H1 (cell line): ENCODE results near the gene MSI2. TPM values are rescaled to one million over a fixed set of nuclear protein-coding genes. Genes with fewer than 3 reads are reported as not detected.
A peak's percentile ranks its signal among the peaks of the same experiment; 100 is the strongest.

Experiments used
- CTCF ChIA-PET: fragments of 300-600 bp; sonication (Branson Sonifier 250); formaldehyde crosslinking; loops from one replicate; lab custom pipeline; 2021; ENCODE audit not compliant: partially characterized antibody; lab: Charles Lee
- POLR2A ChIA-PET: fragments of 300-600 bp; sonication (Branson Sonifier 250); formaldehyde crosslinking; loops from one replicate; lab custom pipeline; 2021; ENCODE audit warnings: inconsistent platforms; ENCODE audit not compliant: partially characterized antibody; lab: Charles Lee
- DNase-seq, 2 experiments: peaks; one replicate each; pipeline versions ENCODE4 v3.0.0 to v3.0.0-alpha.2; 2010 to 2022; ENCODE audit warnings: low spot score in 2 of 2, low read depth in 1 of 2, mixed read lengths in 1 of 2
- FAIRE-seq: peaks from 2 replicates; lab custom pipeline; 2011; peaks lifted over from hg19 to GRCh38; lab: Jason Lieb, UNC
- H2AFZ ChIP-seq: 2 replicates; pipeline ENCODE4 v1.8.1; 2012; ENCODE audit warnings: low read length, inconsistent platforms
- H2AK5ac ChIP-seq: 2 replicates; pipeline ENCODE4 v1.6.1; 2013; ENCODE audit warnings: low read depth, low read length
- H2BK120ac ChIP-seq: replicated peaks from 2 replicates; pipeline ENCODE3; 2013; ENCODE audit warnings: low read depth, low read length, inconsistent platforms
- H2BK12ac ChIP-seq: 2 replicates; pipeline ENCODE4 v1.6.1; 2013; ENCODE audit warnings: low read depth, low read length
- H2BK15ac ChIP-seq: 2 replicates; pipeline ENCODE4 v1.6.1; 2013; ENCODE audit warnings: low read length
- H2BK20ac ChIP-seq: 2 replicates; pipeline ENCODE4 v1.6.1; 2013; ENCODE audit warnings: low read length
- H2BK5ac ChIP-seq: 2 replicates; pipeline ENCODE4 v1.6.1; 2013; ENCODE audit warnings: low read depth, low read length
- H3K14ac ChIP-seq: 2 replicates; pipeline ENCODE4 v1.6.1; 2013; ENCODE audit warnings: inconsistent platforms; ENCODE audit not compliant: insufficient read length
- H3K18ac ChIP-seq: 2 replicates; pipeline ENCODE4 v1.6.1; 2013; ENCODE audit warnings: low read length; ENCODE audit errors: extremely low read depth
- H3K23ac ChIP-seq: 2 replicates; pipeline ENCODE4 v1.6.1; 2013; ENCODE audit warnings: inconsistent platforms; ENCODE audit not compliant: insufficient read length
- H3K23me2 ChIP-seq: 2 replicates; pipeline ENCODE4 v1.6.1; 2013; ENCODE audit warnings: low read depth, low read length
- H3K27ac ChIP-seq: 2 replicates; pipeline ENCODE4 v1.6.1; 2011; ENCODE audit warnings: low read depth, low read length, inconsistent platforms
- H3K27me3 ChIP-seq, 4 experiments: replicated peaks in 1 of 4; 1 replicate in 1 of 4; 2 replicates in 3 of 4; pipeline versions ENCODE4 v1.6.1 to v1.8.1; 2011 to 2013; ENCODE audit warnings: low read length in 3 of 4, mild to moderate bottlenecking in 3 of 4, inconsistent platforms in 2 of 4, mixed read lengths in 2 of 4, moderate library complexity in 1 of 4; ENCODE audit not compliant: control insufficient read depth in 3 of 4, insufficient read depth in 3 of 4; ENCODE audit errors: extremely low read depth in 1 of 4
- H3K36me3 ChIP-seq, 4 experiments: 2 replicates each; pipeline versions ENCODE4 v1.6.1 to v1.8.1; 2011 to 2013; ENCODE audit warnings: mild to moderate bottlenecking in 4 of 4, low read length in 3 of 4, moderate library complexity in 2 of 4, control low read depth in 1 of 4, inconsistent platforms in 1 of 4; ENCODE audit not compliant: insufficient read depth in 4 of 4, control insufficient read depth in 2 of 4
- H3K4ac ChIP-seq: replicated peaks from 2 replicates; pipeline ENCODE3; 2013; ENCODE audit warnings: low read length, low read depth, mixed read lengths, inconsistent platforms; ENCODE audit not compliant: insufficient read length
- H3K4me1 ChIP-seq, 4 experiments: replicated peaks in 1 of 4; 1 replicate in 1 of 4; 2 replicates in 3 of 4; pipeline versions ENCODE4 v1.6.1 to v1.8.1; 2011 to 2013; ENCODE audit warnings: low read length in 3 of 4, inconsistent platforms in 2 of 4, mixed read lengths in 1 of 4; ENCODE audit not compliant: insufficient read depth in 4 of 4, control insufficient read depth in 3 of 4
- H3K4me2 ChIP-seq, 2 experiments: 2 replicates each; pipeline versions ENCODE4 v1.6.1 to v1.8.1; 2011 to 2013; ENCODE audit warnings: low read depth in 2 of 2, low read length in 2 of 2, control low read depth in 1 of 2, inconsistent platforms in 1 of 2, mild to moderate bottlenecking in 1 of 2; ENCODE audit not compliant: insufficient read depth in 1 of 2
- H3K4me3 ChIP-seq, 4 experiments: fragments of 200-600, 300-600 bp in 1 of 4; sonication (generic), shearing (Covaris generic), sonication (Bioruptor Twin) in 1 of 4; 2 replicates each; pipeline versions ENCODE4 v1.5.1 to v1.8.1; 2011 to 2016; ENCODE audit warnings: low read length in 4 of 4, low read depth in 3 of 4, control low read depth in 2 of 4, inconsistent platforms in 2 of 4, mild to moderate bottlenecking in 2 of 4, mixed read lengths in 1 of 4, moderate library complexity in 1 of 4; ENCODE audit not compliant: insufficient read depth in 2 of 4; ENCODE audit errors: extremely low read depth in 1 of 4
- H3K56ac ChIP-seq: replicated peaks from 2 replicates; pipeline ENCODE3; 2013; ENCODE audit warnings: low read depth, mild to moderate bottlenecking, mixed read lengths, low read length, inconsistent platforms; ENCODE audit not compliant: insufficient read length
- H3K79me1 ChIP-seq: 2 replicates; pipeline ENCODE4 v1.6.1; 2013; ENCODE audit warnings: low read depth, low read length, control low read depth
- H3K79me2 ChIP-seq, 2 experiments: 2 replicates each; pipeline versions ENCODE4 v1.6.1 to v1.8.1; 2012 to 2013; ENCODE audit warnings: low read length in 2 of 2, mild to moderate bottlenecking in 2 of 2, inconsistent platforms in 1 of 2; ENCODE audit not compliant: insufficient read depth in 2 of 2, control insufficient read depth in 1 of 2
- H3K9ac ChIP-seq, 4 experiments: replicated peaks in 1 of 4; 1 replicate in 1 of 4; 2 replicates in 3 of 4; pipeline versions ENCODE4 v1.6.1 to v1.8.1; 2011 to 2013; ENCODE audit warnings: low read depth in 3 of 4, low read length in 3 of 4, control low read depth in 2 of 4, mild to moderate bottlenecking in 2 of 4, moderate library complexity in 2 of 4, inconsistent platforms in 1 of 4; ENCODE audit errors: extremely low read depth in 1 of 4
- H3K9me3 ChIP-seq, 2 experiments: 2 replicates each; pipeline versions ENCODE4 v1.6.1 to v1.8.1; 2012 to 2013; ENCODE audit warnings: mild to moderate bottlenecking in 2 of 2, moderate library complexity in 2 of 2, control low read depth in 1 of 2, inconsistent platforms in 1 of 2, low read depth in 1 of 2, low read length in 1 of 2, mixed read lengths in 1 of 2; ENCODE audit not compliant: insufficient read depth in 2 of 2
- H4K20me1 ChIP-seq, 2 experiments: replicated peaks in 1 of 2; 2 replicates each; pipeline versions ENCODE3 to v1.8.1; 2011 to 2013; ENCODE audit warnings: inconsistent platforms in 2 of 2, low read length in 2 of 2, mild to moderate bottlenecking in 1 of 2; ENCODE audit not compliant: insufficient read depth in 2 of 2, control insufficient read depth in 1 of 2
- H4K5ac ChIP-seq: 2 replicates; pipeline ENCODE4 v1.6.1; 2013; ENCODE audit warnings: low read length, low read depth, mixed read lengths, inconsistent platforms; ENCODE audit not compliant: insufficient read length
- H4K8ac ChIP-seq: 2 replicates; pipeline ENCODE4 v1.8.0; 2013; ENCODE audit warnings: mild to moderate bottlenecking, moderate library complexity, low read length, inconsistent platforms; ENCODE audit not compliant: insufficient read depth; ENCODE audit errors: extremely low read depth
- H4K91ac ChIP-seq: replicated peaks from 2 replicates; pipeline ENCODE3; 2013; ENCODE audit warnings: low read length, mixed read lengths, inconsistent platforms; ENCODE audit not compliant: insufficient read length
- BRCA1 ChIP-seq: IDR thresholded peaks from 2 replicates; pipeline ENCODE4 v1.6.1; 2012; ENCODE audit warnings: low read depth, low read length, improper control_type of control experiment
- CEBPB ChIP-seq: IDR thresholded peaks from 2 replicates; pipeline ENCODE4 v1.6.1; 2012; ENCODE audit warnings: low read depth, low read length
- KDM1A ChIP-seq: fragments of 200-600, 300-600 bp; sonication (generic); IDR thresholded peaks from 2 replicates; pipeline ENCODE4 v1.7.1; 2016; ENCODE audit warnings: mild to moderate bottlenecking, low read length, borderline replicate concordance
- NANOG ChIP-seq: IDR thresholded peaks from 2 replicates; pipeline ENCODE4 v1.6.1; 2011; ENCODE audit warnings: low read length, low read depth, mild to moderate bottlenecking, inconsistent platforms; ENCODE audit not compliant: insufficient read depth, poor library complexity, severe bottlenecking
- PHF8 ChIP-seq: fragments of 200-600 bp; sonication (generic); conservative IDR thresholded peaks from 2 replicates; pipeline ENCODE4 v1.7.1; 2012; ENCODE audit warnings: low read depth, mild to moderate bottlenecking, inconsistent platforms, low read length, moderate library complexity
- RXRA ChIP-seq: IDR thresholded peaks from 2 replicates; pipeline ENCODE4 v1.6.1; 2011; ENCODE audit warnings: low read depth, mild to moderate bottlenecking, low read length, moderate library complexity; ENCODE audit not compliant: insufficient read depth
- SP2 ChIP-seq: IDR thresholded peaks from 2 replicates; pipeline ENCODE4 v1.6.1; 2012; ENCODE audit warnings: mild to moderate bottlenecking, low read length, inconsistent platforms
- YY1 ChIP-seq: IDR thresholded peaks from 2 replicates; pipeline ENCODE4 v1.6.1; 2011; ENCODE audit warnings: low read depth, mild to moderate bottlenecking, low read length
- WGBS, 2 experiments: shearing (Covaris generic) in 1 of 2; methylation state at CpG; one replicate each; pipeline versions ENCODE4 v1.1.6 to v1.1.7; 2013 to 2015; ENCODE audit warnings: low lambda C conversion rate in 2 of 2, mixed read lengths in 2 of 2, inconsistent platforms in 1 of 2, low coverage in 1 of 2, missing lambda C conversion rate in 1 of 2; ENCODE audit not compliant: insufficient replicate concordance in 2 of 2, insufficient coverage in 1 of 2, insufficient read length in 1 of 2; ENCODE audit errors: extremely low coverage in 1 of 2, missing lambda C conversion rate in 1 of 2; 5-methylcytosine and 5-hydroxymethylcytosine counted together
- polyA plus RNA-seq, 7 experiments: library from polyadenylated mRNA; depleted of rRNA in 3 of 7; stranded (reverse) in 5 of 7; unstranded in 2 of 7; fragments of >200 nt in 5 of 7; fragments of 200-250 nt in 2 of 7; gene quantifications; 1 replicate in 5 of 7; 2 replicates in 1 of 7; 4 replicates in 1 of 7; pipeline versions ENCODE4 v1.2.1 to v1.2.3, GENCODE V29; 2011 to 2013; ENCODE audit warnings: missing spikeins in 2 of 7, mixed read lengths in 2 of 7
- total RNA-seq: library from RNA; stranded (reverse); fragmentation: NEBNext Ultra II Directional; extraction: Animal tissue kit (Norgen Biotek cat#: 25700); gene quantifications from 2 replicates; pipeline ENCODE4 v1.2.1, GENCODE V29; 2021
- TF ChIP-seq, protein P1 (sequence below): IDR thresholded peaks from 2 replicates; pipeline ENCODE4 v1.6.1; 2011; ENCODE audit warnings: low read depth, mild to moderate bottlenecking, low read length; ENCODE audit not compliant: insufficient read depth
- TF ChIP-seq, protein P2 (sequence below), 3 experiments: IDR thresholded peaks; 1 replicate in 2 of 3; 2 replicates in 1 of 3; pipeline versions ENCODE4 v1.5.1 to v1.6.1; 2011; ENCODE audit warnings: low read length in 3 of 3, mild to moderate bottlenecking in 3 of 3, inconsistent platforms in 2 of 3, low read depth in 1 of 3, moderate library complexity in 1 of 3; ENCODE audit not compliant: insufficient read depth in 1 of 3; ENCODE audit errors: control extremely low read depth in 1 of 3

The MSI2 gene
- total and polyA plus RNA-seq, 2 of the 8 experiments (the other 6 are each of a cell fraction or from before 2014, with no cell fraction given) = 36.7 to 80.6 TPM

DNA sequence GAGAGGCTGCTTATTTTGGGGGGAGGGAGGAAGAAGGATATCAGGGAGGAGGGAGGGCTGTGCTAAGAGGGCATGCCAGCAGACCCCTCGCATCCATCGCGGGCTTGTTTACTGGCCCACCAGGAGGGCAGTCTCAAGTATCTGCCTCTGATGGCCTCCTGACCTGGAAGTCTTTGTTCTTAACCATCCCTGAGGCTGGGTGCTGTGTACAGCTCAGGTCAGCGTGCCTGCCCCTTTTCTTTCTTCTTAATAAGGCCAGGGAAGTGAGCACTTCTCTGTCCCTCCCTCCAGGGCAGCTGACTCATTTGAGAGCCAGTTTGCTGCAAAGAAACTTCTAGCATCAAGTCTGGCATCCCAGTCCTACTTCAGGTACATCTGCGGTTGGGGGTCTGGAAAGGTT lies 331.8 kb downstream of the MSI2 start:
- no peaks in the 10 kb centered on the region for H3K9me3 ChIP-seq
- no peaks in the 10 kb centered on the region for H3K79me1 ChIP-seq
- H3K4me2 ChIP-seq = no peak overlapping the region
- no peak for TF ChIP-seq SP2
- TF ChIP-seq PHF8 = no peak
- no peak for TF ChIP-seq NANOG
- TF ChIP-seq KDM1A = no peak
- no peak for TF ChIP-seq RXRA
- TF ChIP-seq BRCA1 = no peak
- TF ChIP-seq, protein P1, sequence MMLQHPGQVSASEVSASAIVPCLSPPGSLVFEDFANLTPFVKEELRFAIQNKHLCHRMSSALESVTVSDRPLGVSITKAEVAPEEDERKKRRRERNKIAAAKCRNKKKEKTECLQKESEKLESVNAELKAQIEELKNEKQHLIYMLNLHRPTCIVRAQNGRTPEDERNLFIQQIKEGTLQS = no peak
- no peak for TF ChIP-seq CEBPB
- TF ChIP-seq, protein P2, sequence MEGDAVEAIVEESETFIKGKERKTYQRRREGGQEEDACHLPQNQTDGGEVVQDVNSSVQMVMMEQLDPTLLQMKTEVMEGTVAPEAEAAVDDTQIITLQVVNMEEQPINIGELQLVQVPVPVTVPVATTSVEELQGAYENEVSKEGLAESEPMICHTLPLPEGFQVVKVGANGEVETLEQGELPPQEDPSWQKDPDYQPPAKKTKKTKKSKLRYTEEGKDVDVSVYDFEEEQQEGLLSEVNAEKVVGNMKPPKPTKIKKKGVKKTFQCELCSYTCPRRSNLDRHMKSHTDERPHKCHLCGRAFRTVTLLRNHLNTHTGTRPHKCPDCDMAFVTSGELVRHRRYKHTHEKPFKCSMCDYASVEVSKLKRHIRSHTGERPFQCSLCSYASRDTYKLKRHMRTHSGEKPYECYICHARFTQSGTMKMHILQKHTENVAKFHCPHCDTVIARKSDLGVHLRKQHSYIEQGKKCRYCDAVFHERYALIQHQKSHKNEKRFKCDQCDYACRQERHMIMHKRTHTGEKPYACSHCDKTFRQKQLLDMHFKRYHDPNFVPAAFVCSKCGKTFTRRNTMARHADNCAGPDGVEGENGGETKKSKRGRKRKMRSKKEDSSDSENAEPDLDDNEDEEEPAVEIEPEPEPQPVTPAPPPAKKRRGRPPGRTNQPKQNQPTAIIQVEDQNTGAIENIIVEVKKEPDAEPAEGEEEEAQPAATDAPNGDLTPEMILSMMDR (IDR thresholded peaks at IDR 0.05; ENCODE audit: control extremely low read depth in 1 of 3, insufficient read depth in 1 of 3, low read depth in 1 of 3, low read length in 3 of 3) = no peak
- no peak for TF ChIP-seq YY1
- TF ChIP-seq, all 59 proteins: peak for 0
- Histone ChIP-seq H3K4me1 (peaks cover 0 to 8% (median 2%) of the 10 kb centered on the region in 4 experiments; a peak in 3 of 7 replicates), H2AFZ (no peak overlapping the region), H3K36me3 (no peaks in the 10 kb centered on the region), H3K56ac (no peak overlapping the region), H2AK5ac (no peak overlapping the region), H2BK20ac (no peak overlapping the region), H3K4ac (no peak overlapping the region), H2BK12ac (no peak overlapping the region), H3K18ac (no peak overlapping the region), H3K9ac (no peak overlapping the region), H4K20me1 (peaks cover 0 to 3% of the 10 kb centered on the region in 2 experiments), H3K14ac (no peak overlapping the region), H3K23ac (no peak overlapping the region), H3K27me3 (no peaks in the 10 kb centered on the region), H4K8ac (no peak overlapping the region), H3K23me2 (no peaks in the 10 kb centered on the region), H4K91ac (no peak overlapping the region), H2BK5ac (no peak overlapping the region), H3K27ac (no peak overlapping the region), H4K5ac (no peak overlapping the region), H3K79me2 (no peaks in the 10 kb centered on the region), H2BK120ac (no peak overlapping the region), H3K4me3 (no peak overlapping the region), H2BK15ac (no peak overlapping the region)
- POLR2A ChIA-PET = no interaction called here
- CTCF ChIA-PET = interaction anchor here (0.6 to 2.6 kb wide), 10 partner anchors 8 to 345 kb away, joined by 3 to 16 read pairs (median 4); no protein-coding TSS in a partner anchor
- no peak for FAIRE-seq
- DNase-seq = peak in 1 of 2 experiments; percentile 17
- 59% methylated on average over 3 of the region's 5 CpGs; no CpG with 5 or more reads in 1 of the 2 experiments for WGBS, 2 experiments
